ENCODE data around the gene FAM184B.

The FAM184B gene

DNA sequence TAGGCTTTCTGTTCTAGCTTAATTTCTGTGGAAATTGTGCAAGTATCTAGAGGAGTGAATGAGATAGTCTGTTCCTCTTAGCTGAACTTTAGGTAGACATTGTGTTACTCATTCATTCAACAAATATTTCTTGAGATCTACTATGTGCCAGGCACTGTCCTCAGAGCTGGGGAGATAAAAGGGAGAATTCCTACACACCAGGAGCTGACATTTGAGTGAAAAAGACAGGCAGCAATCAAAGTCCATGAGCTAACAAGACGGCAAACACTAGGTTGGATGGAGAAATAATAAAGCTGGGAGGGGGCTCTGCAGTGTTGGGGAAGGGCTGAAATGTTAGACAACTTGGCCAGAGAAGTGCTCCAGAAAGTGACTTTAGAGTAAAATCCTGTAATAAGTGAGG, 86.9 kb downstream of the FAM184B start:
- H3K27me3 ChIP-seq (ENCODE audit: insufficient read depth, low read length, poor library complexity, severe bottlenecking), result peaks cover 14% of the 10 kb centered on the region
- no peaks in the 10 kb centered on the region for H3K9me2 ChIP-seq (replicated peaks; ENCODE audit: low read depth, low read length)
- no peaks in the 10 kb centered on the region for H4K20me1 ChIP-seq (ENCODE audit: insufficient read depth, low read length, poor library complexity, severe bottlenecking)
- H3K79me2 ChIP-seq (ENCODE audit: insufficient read depth, low read length), result no peaks in the 10 kb centered on the region
- H3K9ac ChIP-seq (ENCODE audit: low read depth, low read length, poor library complexity, severe bottlenecking), result no peak overlapping the region
- H3K4me1 ChIP-seq (ENCODE audit: insufficient read depth, low read length, poor library complexity, severe bottlenecking), result no peaks in the 10 kb centered on the region
- H3F3A ChIP-seq (ENCODE audit: low read depth), result no peaks in the 10 kb centered on the region
- TF ChIP-seq EZH2phosphoT487 (IDR thresholded peaks at IDR 0.05; ENCODE audit: borderline replicate concordance), result no peak
- TF ChIP-seq, protein P1, sequence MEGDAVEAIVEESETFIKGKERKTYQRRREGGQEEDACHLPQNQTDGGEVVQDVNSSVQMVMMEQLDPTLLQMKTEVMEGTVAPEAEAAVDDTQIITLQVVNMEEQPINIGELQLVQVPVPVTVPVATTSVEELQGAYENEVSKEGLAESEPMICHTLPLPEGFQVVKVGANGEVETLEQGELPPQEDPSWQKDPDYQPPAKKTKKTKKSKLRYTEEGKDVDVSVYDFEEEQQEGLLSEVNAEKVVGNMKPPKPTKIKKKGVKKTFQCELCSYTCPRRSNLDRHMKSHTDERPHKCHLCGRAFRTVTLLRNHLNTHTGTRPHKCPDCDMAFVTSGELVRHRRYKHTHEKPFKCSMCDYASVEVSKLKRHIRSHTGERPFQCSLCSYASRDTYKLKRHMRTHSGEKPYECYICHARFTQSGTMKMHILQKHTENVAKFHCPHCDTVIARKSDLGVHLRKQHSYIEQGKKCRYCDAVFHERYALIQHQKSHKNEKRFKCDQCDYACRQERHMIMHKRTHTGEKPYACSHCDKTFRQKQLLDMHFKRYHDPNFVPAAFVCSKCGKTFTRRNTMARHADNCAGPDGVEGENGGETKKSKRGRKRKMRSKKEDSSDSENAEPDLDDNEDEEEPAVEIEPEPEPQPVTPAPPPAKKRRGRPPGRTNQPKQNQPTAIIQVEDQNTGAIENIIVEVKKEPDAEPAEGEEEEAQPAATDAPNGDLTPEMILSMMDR (conservative IDR thresholded peaks at IDR 0.05; ENCODE audit: low read length), result no peak
- no peaks in the 10 kb centered on the region for H3K36me3 ChIP-seq (ENCODE audit: insufficient read depth, low read length)
- no peak overlapping the region for H3K4me2 ChIP-seq (ENCODE audit: low read depth, low read length, poor library complexity, severe bottlenecking)
- H2AFZ ChIP-seq (ENCODE audit: low read length), result no peak overlapping the region
- no peak overlapping the region for H3K4me3 ChIP-seq (ENCODE audit: low read length, poor library complexity, severe bottlenecking)
- 0 out of 2 replicates have a peak, but pooled peaks cover 6% of the 10 kb centered on the region for H3K9me3 ChIP-seq (ENCODE audit: insufficient read depth, low read depth, low read length)

DNA sequence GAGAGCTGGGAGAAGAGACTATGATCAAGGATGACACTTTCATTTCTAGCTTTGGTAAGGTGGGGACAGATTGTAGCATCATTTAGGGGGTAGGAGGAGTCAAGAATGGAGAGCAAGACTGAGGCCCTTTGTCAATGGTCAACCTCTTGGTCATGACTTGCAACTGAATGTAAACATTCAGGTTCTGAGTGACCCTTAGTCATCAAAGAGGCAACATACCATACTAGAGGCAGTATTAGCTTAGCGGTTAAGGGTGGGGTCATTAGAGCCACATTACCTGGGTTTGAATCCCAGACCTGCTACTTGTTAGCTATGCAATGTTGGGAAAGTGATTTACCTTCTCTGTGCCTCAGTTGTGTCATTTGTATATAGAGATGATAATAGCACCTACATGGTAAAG, 90.5 kb downstream of the FAM184B start:
- H3K4me3 ChIP-seq (ENCODE audit: low read length, poor library complexity, severe bottlenecking), result no peak overlapping the region
- peaks cover 12% of the 10 kb centered on the region for H3K4me1 ChIP-seq (ENCODE audit: insufficient read depth, low read length, poor library complexity, severe bottlenecking)
- no peak for TF ChIP-seq EZH2phosphoT487 (IDR thresholded peaks at IDR 0.05; ENCODE audit: borderline replicate concordance)
- TF ChIP-seq, protein P1 (conservative IDR thresholded peaks at IDR 0.05; ENCODE audit: low read length), result no peak
- no peak overlapping the region for H3K4me2 ChIP-seq (ENCODE audit: low read depth, low read length, poor library complexity, severe bottlenecking)
- no peaks in the 10 kb centered on the region for H3F3A ChIP-seq (ENCODE audit: low read depth)
- H4K20me1 ChIP-seq (ENCODE audit: insufficient read depth, low read length, poor library complexity, severe bottlenecking), result no peaks in the 10 kb centered on the region
- no peaks in the 10 kb centered on the region for H3K36me3 ChIP-seq (ENCODE audit: insufficient read depth, low read length)
- no peak overlapping the region for H3K9ac ChIP-seq (ENCODE audit: low read depth, low read length, poor library complexity, severe bottlenecking)
- no peak overlapping the region for H2AFZ ChIP-seq (ENCODE audit: low read length)
- H3K9me2 ChIP-seq (replicated peaks; ENCODE audit: low read depth, low read length), result no peaks in the 10 kb centered on the region
- H3K9me3 ChIP-seq (ENCODE audit: insufficient read depth, low read depth, low read length), result no peaks in the 10 kb centered on the region
- no peaks in the 10 kb centered on the region for H3K27me3 ChIP-seq (ENCODE audit: insufficient read depth, low read length, poor library complexity, severe bottlenecking)
- no peaks in the 10 kb centered on the region for H3K79me2 ChIP-seq (ENCODE audit: insufficient read depth, low read length)

DNA sequence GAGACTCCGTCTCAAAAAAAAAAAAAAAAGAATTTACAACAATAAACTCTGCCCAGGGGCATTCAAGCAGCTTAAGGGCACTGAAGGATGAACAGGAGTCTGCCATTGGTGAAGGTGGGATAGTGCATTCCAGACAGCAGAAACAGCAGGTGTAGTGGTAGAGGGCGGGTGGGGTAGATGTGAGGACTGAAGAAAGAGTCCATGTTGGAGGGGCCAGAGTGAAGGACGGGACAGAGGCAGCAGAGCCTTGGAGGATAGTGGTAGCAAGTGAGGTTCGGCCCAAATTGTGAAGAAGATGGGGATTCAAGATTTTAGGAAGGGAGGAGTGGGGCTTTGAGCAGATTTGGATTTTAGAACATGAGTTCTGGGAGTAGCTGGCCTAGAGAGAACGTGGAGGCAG, 91.3 kb downstream of the FAM184B start:
- TF ChIP-seq, protein P1 (conservative IDR thresholded peaks at IDR 0.05; ENCODE audit: low read length), result no peak
- no peak for TF ChIP-seq EZH2phosphoT487 (IDR thresholded peaks at IDR 0.05; ENCODE audit: borderline replicate concordance)
- no peak overlapping the region for H2AFZ ChIP-seq (ENCODE audit: low read length)

More for the DNA sequence above, 91.3 kb downstream of the FAM184B start:
- Histone ChIP-seq H3K27me3 (ENCODE audit: insufficient read depth, low read length, poor library complexity, severe bottlenecking) (no peaks in the 10 kb centered on the region), H3F3A (ENCODE audit: low read depth) (no peaks in the 10 kb centered on the region), H3K79me2 (ENCODE audit: insufficient read depth, low read length) (no peaks in the 10 kb centered on the region), H3K4me1 (ENCODE audit: insufficient read depth, low read length, poor library complexity, severe bottlenecking) (peaks cover 12% of the 10 kb centered on the region), H3K9me2 (replicated peaks; ENCODE audit: low read depth, low read length) (no peaks in the 10 kb centered on the region), H3K36me3 (ENCODE audit: insufficient read depth, low read length) (no peaks in the 10 kb centered on the region), H4K20me1 (ENCODE audit: insufficient read depth, low read length, poor library complexity, severe bottlenecking) (no peaks in the 10 kb centered on the region), H3K4me3 (ENCODE audit: low read length, poor library complexity, severe bottlenecking) (no peak overlapping the region), H3K9me3 (ENCODE audit: insufficient read depth, low read depth, low read length) (no peaks in the 10 kb centered on the region), H3K9ac (ENCODE audit: low read depth, low read length, poor library complexity, severe bottlenecking) (no peak overlapping the region), H3K4me2 (ENCODE audit: low read depth, low read length, poor library complexity, severe bottlenecking) (no peak overlapping the region)
